ENCODE data around the gene RPS6KL1.
"Not testable (repeated sequence)": the region's sequence is repeated elsewhere in the genome, so short reads cannot be mapped to it uniquely, and the experiment has no call there.

GRCh38 chr14:74931744-74932143, 8.7 kb upstream of the RPS6KL1 start:
- not testable (repeated sequence) for TF ChIP-seq CTCF, POLR2A (IDR thresholded peaks at IDR 0.05)

Data from heart left ventricle (tissue), 13 donors.